AG04450 (cell line): ENCODE measurements around the gene TMEFF2. TPM values are rescaled to one million over a fixed set of nuclear protein-coding genes. Genes with fewer than 3 reads are reported as not detected.

Experiments used
- CTCF ChIA-PET: fragments of 300-600, 350-600 bp; formaldehyde crosslinking; extraction: SDS; loops from one replicate; lab custom pipeline; 2022; ENCODE audit warnings: antibody characterized with exemption, inconsistent platforms; lab: Charles Lee
- POLR2A ChIA-PET: fragments of 350-600 bp; formaldehyde crosslinking; extraction: SDS; loops from one replicate; lab custom pipeline; 2021; ENCODE audit warnings: antibody characterized with exemption, inconsistent platforms; lab: Yijun Ruan, JAX
- DNase-seq: peaks from one replicate; pipeline ENCODE4 v3.0.0-alpha.2; 2011; ENCODE audit warnings: low read depth, low spot score
- H3K27ac ChIP-seq: one replicate; pipeline ENCODE4 v1.5.1; 2012; ENCODE audit warnings: low read depth, low read length, control low read depth
- H3K27me3 ChIP-seq: one replicate; pipeline ENCODE4 v1.6.0; 2012; ENCODE audit warnings: low read length; ENCODE audit not compliant: control insufficient read depth, insufficient read depth
- H3K4me3 ChIP-seq: 2 replicates; pipeline ENCODE4 v1.5.1; 2011; ENCODE audit warnings: mild to moderate bottlenecking, low read depth, low read length, control low read depth
- H3K9me3 ChIP-seq: 2 replicates; pipeline ENCODE4 v1.5.1; 2012; ENCODE audit warnings: low read length; ENCODE audit not compliant: control insufficient read depth, insufficient read depth
- CTCF ChIP-seq: IDR thresholded peaks from 2 replicates; pipeline ENCODE4 v1.5.1; 2011; ENCODE audit warnings: low read depth, low read length, control low read depth, inconsistent platforms
- polyA plus RNA-seq: library from polyadenylated mRNA; depleted of rRNA; stranded (reverse); fragments of >200 nt; gene quantifications from 2 replicates; pipeline ENCODE4 v1.2.3, GENCODE V29; 2011

Gene TMEFF2
- polyA plus RNA-seq, 1 experiment, result 4.1 TPM

- TF ChIP-seq CTCF, result no peak
- no peak for DNase-seq
- CTCF ChIA-PET, result no interaction called here
Measured at GRCh38 chr2:192228685-192229084, 34.0 kb upstream of the TMEFF2 start.

GRCh38 chr2:192218970-192219369 is 24.2 kb upstream of the TMEFF2 start:
- no peaks in the 10 kb centered on the region for H3K9me3 ChIP-seq

More at GRCh38 chr2:192228685-192229084, 34.0 kb upstream of the TMEFF2 start:
- no peak overlapping the region for H3K4me3 ChIP-seq
- POLR2A ChIA-PET, result no interaction called here
- H3K27me3 ChIP-seq, result no peaks in the 10 kb centered on the region
- H3K9me3 ChIP-seq, result no peaks in the 10 kb centered on the region
- no peak overlapping the region for H3K27ac ChIP-seq

GRCh38 chr2:192218377-192218776 is 23.6 kb upstream of the TMEFF2 start:
- H3K27me3 ChIP-seq, result no peaks in the 10 kb centered on the region
- no peak overlapping the region for H3K27ac ChIP-seq
- ChIA-PET CTCF (interaction anchor here (0.7 to 1.5 kb wide), 4 partner anchors 25 to 459 kb away, joined by 3 to 6 read pairs (median 4); no protein-coding TSS in a partner anchor), POLR2A (no interaction called here)
- TF ChIP-seq CTCF, result no peak
- no peak for DNase-seq
- no peak overlapping the region for H3K4me3 ChIP-seq
- H3K9me3 ChIP-seq, result no peaks in the 10 kb centered on the region

More at GRCh38 chr2:192218970-192219369, 24.2 kb upstream of the TMEFF2 start:
- ChIA-PET POLR2A (no interaction called here), CTCF (interaction anchor here (0.7 to 1.5 kb wide), 4 partner anchors 24 to 460 kb away, joined by 3 to 6 read pairs (median 4); no protein-coding TSS in a partner anchor)
- Histone ChIP-seq H3K27me3 (no peaks in the 10 kb centered on the region), H3K27ac (no peak overlapping the region), H3K4me3 (no peak overlapping the region)
- DNase-seq, result no peak
- no peak for TF ChIP-seq CTCF

- Histone ChIP-seq H3K27me3 (no peaks in the 10 kb centered on the region), H3K27ac (no peak overlapping the region), H3K9me3 (no peaks in the 10 kb centered on the region), H3K4me3 (no peak overlapping the region)
- DNase-seq, result no peak
- POLR2A ChIA-PET, result no interaction called here
- CTCF ChIA-PET, result interaction anchor here (1.2 kb wide), 1 partner anchor 694 kb away, joined by 3 read pairs; no protein-coding TSS in a partner anchor
- TF ChIP-seq CTCF, result no peak
Measured at GRCh38 chr2:192216336-192216735, 21.6 kb upstream of the TMEFF2 start.

GRCh38 chr2:192215096-192215877 is 20.6 kb upstream of the TMEFF2 start:
- H3K27ac ChIP-seq, result no peak overlapping the region
- H3K27me3 ChIP-seq, result no peaks in the 10 kb centered on the region
- ChIA-PET POLR2A (no interaction called here), CTCF (interaction anchor here (0.9 kb wide), 1 partner anchor 70 kb away, joined by 4 read pairs; no protein-coding TSS in a partner anchor)
- no peaks in the 10 kb centered on the region for H3K9me3 ChIP-seq
- no peak for DNase-seq
- TF ChIP-seq CTCF, result no peak
- H3K4me3 ChIP-seq, result no peak overlapping the region
